ENCODE data around the gene POLG2.

GRCh38 chr17:64520359-64520758, 23.5 kb upstream of the POLG2 start:
- no peak for TF ChIP-seq POLR2A (IDR thresholded peaks at IDR 0.05)
- no peak for TF ChIP-seq CTCF (IDR thresholded peaks at IDR 0.05 in 8 of 11, conservative IDR thresholded peaks at IDR 0.05 in 3 of 11)
